ENCODE measurements around the gene TMEM203.

Gene TMEM203

DNA sequence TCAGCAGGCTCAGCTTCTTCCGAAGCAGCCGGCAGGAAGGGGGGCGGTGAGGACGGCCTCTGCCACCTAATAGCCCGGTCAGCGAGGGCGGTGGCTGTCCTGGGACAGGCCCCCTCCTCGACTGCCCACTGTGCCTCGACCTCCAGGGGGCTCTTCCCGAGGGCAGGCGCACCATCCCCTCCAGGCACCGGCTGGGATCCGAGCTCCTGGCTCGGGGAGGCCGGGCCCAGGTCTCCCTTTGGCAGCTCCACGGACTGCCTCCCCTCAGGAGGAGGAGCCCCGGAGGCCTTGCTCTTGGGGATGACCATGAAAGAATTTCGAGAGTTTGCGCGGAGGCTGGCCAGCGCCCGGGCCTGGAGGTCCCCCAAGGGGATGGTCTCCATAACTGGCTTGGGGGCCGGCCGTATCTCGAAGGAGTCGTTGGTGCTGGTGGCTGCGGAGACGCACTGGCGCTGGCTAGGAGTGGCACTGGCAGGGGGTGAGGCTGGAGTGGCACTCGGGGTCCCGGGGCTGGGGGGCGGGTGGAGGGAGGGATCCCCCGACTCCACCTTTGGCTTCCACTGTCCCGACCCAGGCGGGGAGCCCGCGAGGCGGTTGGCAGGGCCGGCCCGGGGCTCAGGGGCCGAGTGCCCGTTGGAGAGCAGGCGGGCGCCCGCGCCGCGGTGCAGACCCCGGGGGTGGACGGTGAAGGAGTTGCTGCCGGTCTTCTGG lies 5.9 kb downstream of the TMEM203 start:
- DNase-seq (ENCODE audit: extremely low spot score, insufficient read length, low read depth) (no peak), FAIRE-seq (no peak)

DNA sequence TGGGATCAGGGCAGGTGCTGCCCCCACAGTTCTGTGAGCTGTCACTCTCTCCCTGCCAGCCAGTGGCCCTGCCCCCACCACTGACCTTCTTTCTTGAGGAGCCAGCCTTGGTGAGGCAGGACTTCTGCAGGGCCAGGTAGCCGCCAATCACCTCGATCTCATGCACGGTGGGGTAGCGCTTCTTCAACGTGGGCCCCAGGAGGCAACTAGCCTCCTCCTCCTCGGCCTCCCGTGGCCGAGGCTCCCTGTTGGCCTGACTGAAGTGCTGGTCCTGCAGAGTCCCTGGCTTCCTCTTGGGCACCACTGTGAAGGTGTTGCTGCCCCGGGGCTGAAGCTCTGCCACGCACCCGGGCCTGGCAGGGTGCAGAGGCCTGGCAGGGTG lies 6.6 kb downstream of the TMEM203 start:
- DNase-seq (ENCODE audit: extremely low spot score, insufficient read length, low read depth): no peak
- FAIRE-seq: no peak

DNA sequence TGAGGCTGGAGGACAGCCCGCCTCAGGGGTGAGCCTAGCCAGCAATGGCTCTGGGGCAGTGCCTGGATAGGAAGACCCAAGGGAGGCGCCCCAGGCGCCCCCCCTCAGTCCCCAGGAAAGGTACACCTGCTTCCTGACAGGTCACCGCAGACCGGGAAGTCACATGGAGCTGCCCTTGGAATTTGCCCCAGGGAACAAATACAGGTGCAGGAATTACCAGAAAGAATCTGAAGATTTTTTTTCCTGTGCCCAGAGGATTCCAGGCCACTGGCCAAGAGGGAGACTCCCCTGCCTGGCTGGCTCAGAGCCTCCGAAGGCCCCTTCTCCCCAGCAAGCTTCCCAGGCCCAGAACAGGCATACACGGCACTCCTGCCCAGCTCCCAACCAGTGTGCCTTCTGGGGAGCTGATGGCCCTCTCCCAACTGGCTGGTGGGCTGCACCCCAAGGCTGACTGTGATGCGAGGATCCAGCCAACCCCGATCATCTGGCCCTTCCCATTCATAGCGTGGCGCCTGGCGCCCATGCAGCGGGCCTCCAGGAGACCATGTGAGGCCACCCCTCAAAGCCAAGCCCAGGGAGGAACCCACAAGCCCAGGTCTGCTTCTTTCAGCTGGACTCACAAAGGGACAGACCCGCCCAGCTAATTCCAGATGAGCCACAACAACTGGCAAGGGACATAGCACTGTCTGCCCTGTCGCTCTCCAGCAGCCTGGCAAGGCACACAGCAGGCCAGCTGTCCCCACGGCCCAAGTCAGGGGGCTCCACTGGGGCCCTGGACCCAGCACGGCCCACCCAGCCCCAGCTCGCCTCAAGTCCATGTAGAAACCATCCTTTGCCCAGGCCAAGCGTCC lies 7.2 kb downstream of the TMEM203 start:
- no peak for DNase-seq (ENCODE audit: extremely low spot score, insufficient read length, low read depth)

DNA sequence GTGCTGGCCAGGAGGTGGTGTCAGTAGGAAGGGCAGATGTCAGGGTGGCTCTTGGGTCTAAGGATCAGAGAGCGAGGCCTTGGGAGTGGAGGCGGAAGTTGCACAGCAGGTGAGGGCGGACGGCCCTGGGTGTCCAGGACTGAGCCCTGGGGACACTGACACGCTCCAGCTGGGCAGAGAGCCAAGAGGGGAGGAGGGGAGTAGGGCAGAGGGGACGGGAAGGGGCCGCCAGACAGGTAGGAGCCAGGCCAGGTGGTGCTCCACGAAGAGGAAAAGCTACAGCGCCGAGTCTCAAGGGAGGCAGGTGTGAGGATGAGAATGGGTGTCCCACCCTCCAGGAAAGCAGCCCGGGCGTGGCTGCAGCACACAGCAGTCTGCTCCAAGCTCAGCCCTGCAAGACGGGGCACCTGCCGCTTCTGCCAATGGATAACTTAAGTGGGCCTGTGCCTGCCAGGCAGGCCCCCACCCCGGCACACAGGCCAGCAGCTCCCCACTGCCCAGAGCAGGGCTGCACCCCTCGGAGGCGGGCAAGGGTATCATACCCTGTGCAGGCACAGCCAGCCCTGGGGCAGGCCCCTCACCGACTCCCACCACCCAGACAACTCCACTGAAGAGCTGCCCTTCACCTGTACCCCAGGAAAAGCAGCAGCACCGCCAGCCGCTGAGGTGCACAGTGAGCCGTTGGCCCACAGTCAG lies 9.8 kb downstream of the TMEM203 start:
- no peak for FAIRE-seq
- no peak for DNase-seq (ENCODE audit: extremely low spot score, insufficient read length, low read depth)

More for the DNA sequence above, 7.2 kb downstream of the TMEM203 start:
- no peak for FAIRE-seq

DNA sequence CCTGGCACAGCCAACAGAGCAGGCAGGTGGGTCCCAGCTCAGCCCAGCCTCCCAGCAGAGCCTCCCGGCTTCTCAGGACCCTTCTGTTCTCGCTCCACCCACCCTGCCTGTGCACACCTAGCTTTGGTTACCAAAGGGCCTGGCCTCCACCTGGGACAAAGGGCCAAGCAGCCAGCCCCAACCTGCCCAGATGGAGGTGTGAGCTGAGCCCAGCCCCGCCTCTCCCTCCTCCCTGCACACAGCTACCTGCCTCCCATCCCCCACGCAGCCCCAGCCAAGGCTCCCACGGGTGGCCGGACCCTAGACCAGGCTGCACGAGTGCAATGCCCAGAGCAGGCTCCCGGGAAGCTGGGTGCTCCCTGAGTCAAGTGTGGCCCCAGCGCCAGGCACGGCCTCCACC lies 10.5 kb downstream of the TMEM203 start:
- no peak for FAIRE-seq
- DNase-seq (ENCODE audit: extremely low spot score, insufficient read length, low read depth): no peak

DNA sequence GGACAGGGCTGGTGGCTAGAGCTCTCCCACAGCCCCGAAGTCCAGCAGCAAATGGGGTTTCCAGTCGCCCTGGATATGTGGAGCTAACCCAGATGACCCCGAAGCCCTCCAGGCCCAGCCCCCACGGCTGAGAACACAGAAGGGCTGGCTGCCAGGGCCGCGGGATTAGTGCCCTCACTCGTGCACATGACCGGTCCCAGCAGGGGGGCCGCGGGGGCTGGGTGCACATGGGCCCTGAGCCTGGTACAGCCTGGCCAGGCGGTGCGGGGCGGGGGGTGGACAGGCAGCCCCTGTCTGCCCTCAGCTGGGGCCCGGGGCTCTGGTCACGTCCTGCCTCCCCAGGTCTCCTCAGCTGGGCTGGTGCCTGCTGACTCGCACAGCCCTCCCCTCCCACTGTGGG lies 11.1 kb downstream of the TMEM203 start:
- FAIRE-seq (no peak), DNase-seq (ENCODE audit: extremely low spot score, insufficient read length, low read depth) (no peak)

DNA sequence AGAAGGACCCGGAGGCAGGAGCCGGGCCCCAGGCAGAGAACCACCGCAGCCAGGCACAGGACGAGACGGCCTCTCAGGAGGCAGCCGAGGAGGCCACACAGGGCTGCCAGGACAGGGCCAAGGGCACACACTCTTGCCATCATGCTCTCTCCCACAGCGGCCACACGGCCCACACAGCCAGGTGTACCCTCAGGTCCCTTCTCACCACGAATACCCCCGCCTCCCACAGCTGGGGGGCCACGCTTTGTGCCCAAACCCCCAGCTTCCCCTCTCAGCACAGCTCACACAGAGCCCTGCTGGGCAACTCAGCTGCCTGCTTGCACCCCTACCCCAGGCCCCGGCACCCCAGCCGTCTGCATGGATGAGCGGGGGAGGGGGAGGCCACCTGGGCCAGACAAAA lies 11.7 kb downstream of the TMEM203 start:
- DNase-seq (ENCODE audit: extremely low spot score, insufficient read length, low read depth) (no peak), FAIRE-seq (no peak)

DNA sequence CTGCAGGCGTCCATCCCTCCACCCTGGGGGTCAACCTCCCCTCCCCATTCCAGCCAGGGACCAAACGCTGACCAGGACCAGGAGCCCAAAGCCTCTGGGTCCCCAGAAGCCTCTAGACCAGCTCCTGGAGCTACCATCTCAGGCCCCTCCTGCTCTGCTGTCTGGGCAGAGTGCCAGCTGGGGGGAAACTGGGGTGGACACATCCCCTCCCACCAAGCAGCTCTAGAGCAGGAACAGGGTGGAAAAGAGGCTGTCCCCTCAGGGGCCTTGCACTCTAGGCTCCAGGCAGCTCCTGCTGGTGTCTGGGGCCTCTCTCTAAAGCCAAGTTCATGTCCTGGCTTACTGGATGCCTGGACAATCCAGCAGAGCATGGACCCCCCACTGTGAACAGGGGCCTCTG lies 12.6 kb downstream of the TMEM203 start:
- DNase-seq (ENCODE audit: extremely low spot score, insufficient read length, low read depth) (no peak), FAIRE-seq (no peak)

DNA sequence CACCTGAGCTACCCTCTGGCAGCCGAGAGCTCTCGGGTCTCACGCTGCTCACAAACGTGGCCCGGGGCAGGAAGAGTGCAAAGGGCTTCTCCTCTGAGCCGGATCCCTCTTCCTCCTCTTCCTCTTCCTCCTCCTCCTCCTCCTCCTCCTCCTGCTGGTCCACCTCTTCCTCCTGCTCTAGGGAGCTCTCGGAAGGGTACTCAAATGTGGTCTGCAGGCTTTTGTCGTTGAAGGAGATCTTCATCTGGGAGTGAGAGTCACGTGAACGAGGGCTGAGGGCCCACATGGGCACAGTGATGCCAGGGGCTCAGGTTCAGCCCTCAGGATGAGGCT lies 13.0 kb downstream of the TMEM203 start:
- FAIRE-seq: no peak
- no peak for DNase-seq (ENCODE audit: extremely low spot score, insufficient read length, low read depth)

DNA sequence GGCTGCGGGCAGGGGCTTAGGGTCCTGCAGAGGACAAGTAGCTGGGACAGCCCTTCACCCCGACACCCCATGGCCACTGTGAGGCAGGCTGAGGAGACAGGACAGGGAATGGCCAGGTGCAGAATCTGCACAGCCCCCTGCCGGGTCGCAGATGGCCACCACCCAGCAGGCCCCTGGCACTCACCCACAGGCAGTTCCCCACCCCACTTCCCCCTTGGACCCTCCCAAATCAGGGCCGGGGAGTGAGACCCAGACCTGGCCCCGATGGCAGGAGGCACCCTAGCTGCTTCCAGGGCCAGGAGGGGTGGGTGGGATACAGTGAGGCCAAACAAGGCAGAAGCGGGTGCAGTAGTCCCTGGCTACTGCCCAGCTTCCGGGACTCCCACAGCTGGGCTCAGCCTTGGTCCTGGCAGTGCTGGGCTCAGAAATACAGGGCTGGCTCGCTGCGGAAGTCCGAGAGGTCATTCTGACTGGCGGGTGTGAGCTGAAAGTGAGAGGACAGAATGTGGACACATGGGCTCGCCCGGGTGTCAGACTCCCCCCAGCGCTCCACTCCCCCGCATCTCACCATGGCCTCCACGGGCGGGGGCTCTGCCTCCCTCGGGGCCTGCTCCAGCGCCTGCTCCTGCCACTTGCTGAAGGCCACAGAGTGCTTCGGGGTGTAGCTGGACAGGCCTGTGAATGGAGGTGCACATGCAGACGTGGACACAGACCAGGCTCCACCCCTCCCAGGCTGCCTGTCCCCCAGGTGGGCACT lies 13.6 kb downstream of the TMEM203 start:
- no peak for DNase-seq (ENCODE audit: extremely low spot score, insufficient read length, low read depth)
- FAIRE-seq: no peak

DNA sequence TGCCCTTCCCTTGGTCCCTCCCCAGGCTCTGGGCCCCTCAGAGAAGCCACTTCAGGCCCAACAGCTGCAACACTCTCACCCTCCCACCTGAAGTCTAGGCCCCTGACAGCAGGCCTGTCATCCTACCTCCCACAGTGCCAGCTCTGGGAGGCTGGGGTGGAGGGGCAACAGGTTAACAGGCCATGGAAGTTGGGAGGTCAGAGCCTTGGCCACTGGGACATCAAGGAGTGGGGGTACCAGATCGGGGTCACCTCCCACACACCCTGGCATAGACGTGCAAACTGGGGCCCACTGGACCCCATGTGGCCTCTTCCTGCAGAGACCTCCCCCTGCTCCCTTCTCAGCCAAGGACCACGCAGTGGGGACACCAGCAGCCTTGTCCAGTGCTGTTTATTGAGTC lies 14.2 kb downstream of the TMEM203 start:
- FAIRE-seq: no peak
- DNase-seq (ENCODE audit: extremely low spot score, insufficient read length, low read depth): no peak

DNA sequence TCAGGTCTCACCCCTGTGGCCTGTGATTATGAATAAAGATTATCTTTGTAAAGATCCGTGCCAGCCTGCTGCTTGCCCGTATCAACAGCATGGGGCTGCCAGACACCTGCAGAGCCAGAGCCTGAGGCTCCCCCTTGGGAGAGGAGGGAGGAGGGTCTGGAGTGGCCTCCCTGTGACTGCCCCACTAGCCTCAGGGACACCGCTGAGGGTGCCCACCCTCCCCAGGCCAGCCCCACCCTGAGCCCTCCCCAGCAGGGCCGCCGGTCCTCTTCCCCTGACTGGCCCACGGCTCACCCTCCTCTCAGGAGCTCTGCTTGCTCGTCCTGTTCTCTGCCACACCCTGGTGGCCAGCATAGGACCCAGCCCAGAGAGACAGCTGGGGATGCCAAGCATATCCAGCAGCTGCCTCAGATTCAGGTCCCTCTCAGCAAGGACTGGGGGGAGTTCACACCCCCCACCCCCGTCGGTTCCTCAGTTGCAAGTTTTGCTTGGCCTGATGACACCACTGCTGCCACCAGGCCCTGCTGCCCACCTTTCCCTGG lies 15.1 kb downstream of the TMEM203 start:
- DNase-seq (ENCODE audit: extremely low spot score, insufficient read length, low read depth) (no peak), FAIRE-seq (no peak)

DNA sequence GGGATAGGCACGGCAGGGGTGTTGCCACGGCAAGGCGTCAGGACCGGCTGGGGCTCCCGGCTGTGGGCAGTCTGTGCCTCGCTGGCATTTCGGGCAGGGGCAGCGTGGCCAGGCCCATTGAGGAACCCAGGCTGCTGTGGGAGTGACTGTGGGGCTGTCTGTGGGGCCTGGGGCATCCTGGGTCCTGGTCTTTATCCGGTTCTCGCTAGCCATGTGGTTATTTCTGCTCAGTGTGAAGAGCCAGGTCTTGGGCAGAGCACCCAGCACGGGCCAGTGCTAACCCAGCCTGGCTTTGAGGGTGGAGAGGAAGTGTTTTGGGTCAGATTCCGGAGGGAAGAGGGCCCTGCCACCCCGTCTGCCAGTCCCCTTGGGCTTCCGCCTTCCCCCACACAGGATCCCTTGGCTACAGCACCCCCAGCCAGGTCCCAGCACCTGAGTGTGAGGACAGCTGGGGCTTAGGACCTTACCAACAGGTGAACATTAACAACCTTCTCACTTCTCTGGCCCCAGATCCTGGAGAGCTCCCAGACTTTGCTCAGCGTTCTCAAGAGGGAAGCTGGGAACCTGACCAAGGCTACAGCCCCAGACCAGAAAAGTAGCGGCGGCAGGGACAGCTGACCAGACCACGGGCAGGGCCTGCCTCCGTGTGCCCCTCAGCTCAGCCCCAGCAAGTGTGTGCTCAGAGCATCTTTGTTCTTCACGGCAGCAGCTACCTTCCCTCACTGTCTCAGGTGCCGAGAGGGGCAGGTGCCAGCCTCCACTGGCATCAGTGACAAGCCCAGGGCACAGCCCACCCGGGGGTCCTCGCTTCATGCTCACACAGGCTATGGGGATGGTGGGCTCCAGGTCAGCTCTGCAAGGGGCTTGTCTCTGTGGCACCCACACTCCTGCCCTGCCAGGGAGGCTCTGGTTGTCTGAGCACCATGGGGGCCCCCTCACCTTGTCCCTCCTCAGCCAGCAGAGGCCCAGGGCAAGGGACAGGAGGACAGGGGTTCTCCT lies 15.9 kb downstream of the TMEM203 start:
- FAIRE-seq (no peak), DNase-seq (ENCODE audit: extremely low spot score, insufficient read length, low read depth) (no peak)

DNA sequence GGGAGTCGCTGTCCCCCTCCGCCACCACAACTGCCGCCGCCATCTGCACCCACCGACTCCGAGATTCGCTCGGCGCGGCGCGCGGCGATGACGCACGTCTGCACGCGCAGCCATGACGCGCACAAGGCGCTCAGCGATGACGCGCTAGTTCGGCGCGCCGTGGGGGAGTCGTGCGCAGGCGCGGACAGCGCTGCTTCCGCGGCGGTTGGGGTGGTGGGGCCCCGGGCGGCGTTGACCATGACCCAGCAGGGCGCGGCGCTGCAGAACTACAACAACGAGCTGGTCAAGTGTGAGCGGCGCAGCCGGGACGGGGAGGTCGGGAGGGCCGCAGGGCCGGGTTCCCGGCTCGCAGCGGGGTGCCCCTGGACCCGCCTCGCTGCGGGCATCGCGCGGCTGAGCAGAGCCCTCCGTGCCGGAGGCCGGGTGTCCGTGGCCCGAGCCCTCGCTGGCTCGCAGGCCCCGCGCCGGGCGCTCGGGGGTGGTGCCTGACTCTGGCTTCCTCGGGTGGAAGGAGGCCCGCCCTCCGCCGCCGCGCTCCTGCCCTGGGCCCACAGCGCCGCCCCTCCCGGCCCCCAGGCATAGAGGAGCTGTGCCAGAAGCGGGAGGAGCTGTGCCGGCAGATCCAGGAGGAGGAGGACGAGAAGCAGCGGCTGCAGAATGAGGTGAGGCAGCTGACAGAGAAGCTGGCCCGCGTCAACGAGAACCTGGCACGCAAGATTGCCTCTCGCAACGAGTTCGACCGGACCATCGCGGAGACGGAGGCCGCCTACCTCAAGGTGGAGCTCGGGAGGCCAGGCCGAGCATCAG lies 16.8 kb downstream of the TMEM203 start, which contains the start of the genes ANAPC2 and SSNA1:
ANAPC2 (minus strand) TSS at position 71 of the 807 bp plus-strand sequence; CDS start at position 43, 28 bp downstream.
SSNA1 (plus strand) TSS at position 187 of the 807 bp plus-strand sequence; CDS start at position 238, 51 bp downstream.
- FAIRE-seq: peak; percentile 97
- DNase-seq (ENCODE audit: extremely low spot score, insufficient read length, low read depth): peak; percentile 83

DNA sequence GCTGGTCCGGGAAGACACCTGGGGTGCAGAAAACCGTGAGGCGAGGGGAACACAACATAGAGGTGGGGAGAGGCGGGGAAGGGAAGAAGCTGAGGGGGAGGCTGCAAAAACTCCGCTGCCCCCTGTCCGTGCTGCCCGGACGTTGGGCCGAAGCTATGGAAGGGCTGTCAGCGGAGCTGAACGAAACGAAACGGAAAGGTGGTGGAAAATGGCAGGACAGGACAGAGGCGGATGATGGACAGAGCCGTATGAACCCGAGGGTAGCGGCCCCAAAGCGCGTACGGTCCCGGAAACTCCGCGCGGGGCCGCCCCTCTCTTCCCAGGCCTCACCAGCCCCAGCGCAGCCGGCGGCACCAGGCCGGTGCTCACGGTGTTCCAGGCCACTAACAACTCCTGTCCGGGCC lies 17.4 kb downstream of the TMEM203 start:
- DNase-seq (ENCODE audit: extremely low spot score, insufficient read length, low read depth) (no peak), FAIRE-seq (no peak)

DNA sequence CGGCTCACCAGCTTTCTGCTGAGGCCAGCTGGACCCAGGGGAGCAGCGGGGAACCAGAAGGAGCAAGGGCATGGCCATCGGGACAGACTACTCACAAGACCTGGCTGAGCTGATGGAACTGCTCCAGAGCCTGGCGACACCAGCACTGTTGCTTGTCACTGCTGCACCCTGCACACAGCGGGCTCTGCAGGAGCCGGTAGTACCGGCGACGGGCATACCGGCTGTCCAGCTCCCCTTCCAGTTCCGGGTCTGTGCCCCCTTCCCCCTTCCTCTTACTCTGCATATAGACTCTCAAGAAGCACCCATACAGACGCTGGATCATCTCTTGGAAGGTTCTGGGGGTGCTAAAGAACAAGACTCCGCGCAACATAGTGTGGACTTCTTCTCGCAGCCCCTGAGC lies 18.1 kb downstream of the TMEM203 start:
- FAIRE-seq: no peak

DNA sequence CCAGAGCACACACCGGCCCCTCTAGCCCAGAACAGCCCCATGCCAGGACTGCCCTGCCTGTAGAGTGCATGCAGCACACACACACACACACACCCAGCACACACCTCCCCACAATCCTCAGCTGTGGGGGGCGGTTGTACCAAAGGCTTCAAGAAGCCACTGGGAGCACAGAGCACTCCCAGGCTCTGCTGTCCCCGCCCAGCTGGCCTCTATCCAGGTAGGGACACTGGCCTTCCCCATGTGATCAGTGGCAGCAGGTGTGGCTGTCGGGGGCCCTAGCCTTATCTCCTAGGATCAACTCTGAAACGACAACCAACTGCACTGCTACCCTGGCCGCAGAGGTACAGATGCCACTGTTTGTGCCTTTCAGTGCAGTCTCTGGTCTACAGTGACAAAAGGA lies 19.1 kb downstream of the TMEM203 start:
- FAIRE-seq: no peak

More for the DNA sequence above, 18.1 kb downstream of the TMEM203 start:
- DNase-seq (ENCODE audit: extremely low spot score, insufficient read length, low read depth): no peak

DNA sequence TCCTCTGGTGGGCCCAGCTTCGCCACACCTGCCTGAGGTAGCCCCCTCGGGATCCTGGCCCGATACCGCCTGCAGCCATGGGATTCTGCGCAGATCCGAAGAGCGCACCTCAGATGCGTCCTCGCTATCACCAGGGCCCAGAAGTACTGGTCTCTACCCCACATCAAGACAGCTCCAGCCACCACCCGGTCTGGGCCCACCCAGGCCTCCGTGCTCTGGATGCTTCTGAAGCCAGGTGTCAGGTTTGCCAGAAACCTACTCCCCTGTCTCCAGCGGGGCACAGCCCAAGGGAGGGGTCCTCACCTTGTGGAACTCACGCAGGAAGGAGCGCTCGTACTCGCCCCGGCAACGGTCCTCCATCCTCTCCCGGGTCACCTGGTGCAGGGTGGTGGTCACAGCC lies 19.5 kb downstream of the TMEM203 start:
- FAIRE-seq (no peak), DNase-seq (ENCODE audit: extremely low spot score, insufficient read length, low read depth) (no peak)

More for the DNA sequence above, 19.1 kb downstream of the TMEM203 start:
- DNase-seq (ENCODE audit: extremely low spot score, insufficient read length, low read depth): no peak
